Measurements from ENCODE around the gene FAM78B.
A peak's percentile ranks its signal among the peaks of the same experiment; 100 is the strongest.

Gene FAM78B

DNA sequence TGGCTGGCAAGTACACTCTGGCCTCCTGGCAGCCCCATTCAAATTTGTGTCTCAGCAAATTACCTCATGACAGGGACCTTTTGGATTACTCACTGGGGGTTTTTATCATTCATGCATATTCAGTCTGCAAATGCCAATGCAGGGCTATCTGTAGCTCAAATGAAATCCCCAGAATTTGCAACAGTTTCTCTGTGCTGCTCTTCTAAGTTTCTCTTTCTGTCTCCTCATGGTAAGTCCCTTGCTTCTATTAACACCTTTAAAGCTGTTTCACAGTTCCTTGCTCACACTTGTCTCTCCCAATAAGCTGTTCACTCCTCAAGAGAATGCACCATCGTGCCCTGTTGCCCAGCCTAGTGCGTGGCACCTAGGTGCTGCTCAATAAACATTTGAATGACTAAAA is 3.3 kb upstream of the FAM78B start:
- no peak for DNase-seq
- H3K36me3 ChIP-seq = no peaks in the 10 kb centered on the region
- peaks cover 0 to 23% (median 12%) of the 10 kb centered on the region in 4 donors for H3K4me1 ChIP-seq
- intact Hi-C loops (cut with DNase I; ENCODE audit: low total_unique reads) = no loop called here
- no peaks in the 10 kb centered on the region for H3K9me3 ChIP-seq
- no peak overlapping the region for H3K4me3 ChIP-seq
- TF ChIP-seq, protein P1, sequence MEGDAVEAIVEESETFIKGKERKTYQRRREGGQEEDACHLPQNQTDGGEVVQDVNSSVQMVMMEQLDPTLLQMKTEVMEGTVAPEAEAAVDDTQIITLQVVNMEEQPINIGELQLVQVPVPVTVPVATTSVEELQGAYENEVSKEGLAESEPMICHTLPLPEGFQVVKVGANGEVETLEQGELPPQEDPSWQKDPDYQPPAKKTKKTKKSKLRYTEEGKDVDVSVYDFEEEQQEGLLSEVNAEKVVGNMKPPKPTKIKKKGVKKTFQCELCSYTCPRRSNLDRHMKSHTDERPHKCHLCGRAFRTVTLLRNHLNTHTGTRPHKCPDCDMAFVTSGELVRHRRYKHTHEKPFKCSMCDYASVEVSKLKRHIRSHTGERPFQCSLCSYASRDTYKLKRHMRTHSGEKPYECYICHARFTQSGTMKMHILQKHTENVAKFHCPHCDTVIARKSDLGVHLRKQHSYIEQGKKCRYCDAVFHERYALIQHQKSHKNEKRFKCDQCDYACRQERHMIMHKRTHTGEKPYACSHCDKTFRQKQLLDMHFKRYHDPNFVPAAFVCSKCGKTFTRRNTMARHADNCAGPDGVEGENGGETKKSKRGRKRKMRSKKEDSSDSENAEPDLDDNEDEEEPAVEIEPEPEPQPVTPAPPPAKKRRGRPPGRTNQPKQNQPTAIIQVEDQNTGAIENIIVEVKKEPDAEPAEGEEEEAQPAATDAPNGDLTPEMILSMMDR (IDR thresholded peaks at IDR 0.05) = no peak
- no peak overlapping the region for H3K27ac ChIP-seq
- no peaks in the 10 kb centered on the region for H3K27me3 ChIP-seq

- no peak for DNase-seq
- H3K4me1 ChIP-seq = peaks cover 0 to 31% (median 15%) of the 10 kb centered on the region in 4 donors
- H3K36me3 ChIP-seq = no peaks in the 10 kb centered on the region
- no peaks in the 10 kb centered on the region for H3K27me3 ChIP-seq
- no peaks in the 10 kb centered on the region for H3K9me3 ChIP-seq
- H3K4me3 ChIP-seq = no peak overlapping the region
- intact Hi-C loops (cut with DNase I; ENCODE audit: low total_unique reads) = no loop called here
- TF ChIP-seq, protein P1 (IDR thresholded peaks at IDR 0.05) = no peak
- H3K27ac ChIP-seq = no peak overlapping the region
These were observed 2.4 kb upstream of the FAM78B start for GRCh38 chr1:166169182-166169581.

GRCh38 chr1:166167572-166167925 is 748 bp upstream of the FAM78B start:
- no peak for DNase-seq
- TF ChIP-seq, protein P1 (IDR thresholded peaks at IDR 0.05) = no peak
- intact Hi-C loops (cut with DNase I; ENCODE audit: low total_unique reads) = no loop called here

GRCh38 chr1:166166329-166166697 is 488 bp downstream of the FAM78B start:
- intact Hi-C loops (cut with DNase I; ENCODE audit: low total_unique reads) = no loop called here
- no peak for DNase-seq
- TF ChIP-seq, protein P1 (IDR thresholded peaks at IDR 0.05) = no peak
- Histone ChIP-seq H3K36me3 (no peaks in the 10 kb centered on the region), H3K27me3 (no peaks in the 10 kb centered on the region), H3K9me3 (no peaks in the 10 kb centered on the region), H3K4me3 (peak overlapping the region; percentile 73 to 90), H3K27ac (peak overlapping the region in 1 of 2 donors; percentile 59), H3K4me1 (peaks cover 0 to 31% (median 15%) of the 10 kb centered on the region in 4 donors)

More at GRCh38 chr1:166167572-166167925, 748 bp upstream of the FAM78B start:
- Histone ChIP-seq H3K4me1 (peaks cover 0 to 31% (median 15%) of the 10 kb centered on the region in 4 donors), H3K27ac (peak overlapping the region in 1 of 2 donors; percentile 57), H3K27me3 (no peaks in the 10 kb centered on the region), H3K9me3 (no peaks in the 10 kb centered on the region), H3K36me3 (no peaks in the 10 kb centered on the region), H3K4me3 (peak overlapping the region; percentile 73 to 90)

- Histone ChIP-seq H3K9me3 (no peaks in the 10 kb centered on the region), H3K27ac (no peak overlapping the region), H3K4me1 (peaks cover 0 to 31% (median 15%) of the 10 kb centered on the region in 4 donors), H3K27me3 (no peaks in the 10 kb centered on the region), H3K36me3 (no peaks in the 10 kb centered on the region), H3K4me3 (peak overlapping the region; percentile 73 to 90)
- intact Hi-C loops (cut with DNase I; ENCODE audit: low total_unique reads) = no loop called here
- TF ChIP-seq, protein P1 (IDR thresholded peaks at IDR 0.05) = no peak
- peak; percentile 20 to 64 for DNase-seq
These were observed 1.0 kb downstream of the FAM78B start for GRCh38 chr1:166165661-166166328.

Measured in tibial artery (tissue), 4 donors.